NCI-H748 treated with DMSO at 0.1 percent for 48 hours (cell line): ENCODE data around the gene TMEM62.
"Not testable (repeated sequence)": the region's sequence is repeated elsewhere in the genome, so short reads cannot be mapped to it uniquely, and the experiment has no call there.

ENCODE experiments used
- DNase-seq: peaks from one replicate; lab custom pipeline; 2025; lab: John Stamatoyannopoulos, UW

Gene TMEM62

DNA sequence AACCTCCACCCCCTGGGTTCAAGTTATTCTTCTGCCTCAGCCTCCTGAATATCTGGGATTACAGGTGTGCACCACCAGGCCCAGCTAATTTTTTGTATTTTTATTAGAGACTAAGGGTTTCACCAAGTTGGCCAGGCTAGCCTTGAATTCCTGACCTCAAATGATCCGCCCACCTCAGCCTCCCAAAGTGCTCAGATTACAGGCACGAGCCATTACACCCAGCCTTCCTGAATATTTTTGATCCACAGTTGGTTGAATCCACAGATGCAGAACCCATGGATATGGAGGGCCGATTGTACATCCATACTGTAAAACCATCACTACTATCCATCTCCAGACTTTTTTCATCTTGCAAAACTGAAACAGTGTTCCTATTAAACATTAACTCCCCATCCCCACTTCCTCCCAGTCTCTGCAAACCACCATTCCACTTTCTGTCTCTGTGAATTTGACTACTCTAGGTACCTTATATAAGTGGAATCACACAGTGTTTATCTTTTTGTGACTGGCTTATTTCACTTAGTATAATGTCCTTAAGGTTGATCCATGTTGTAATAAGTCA lies 8.2 kb upstream of the TMEM62 start:
- no peak for DNase-seq

- no peak for DNase-seq
Observed at GRCh38 chr15:43126356-43126755, 7.0 kb upstream of the TMEM62 start.

GRCh38 chr15:43127752-43128151 lies 5.6 kb upstream of the TMEM62 start:
- DNase-seq = peak; percentile 89

GRCh38 chr15:43128174-43128979 lies 5.0 kb upstream of the TMEM62 start:
- DNase-seq = not testable (repeated sequence)

GRCh38 chr15:43128980-43129335 lies 4.4 kb upstream of the TMEM62 start:
- DNase-seq = no peak

GRCh38 chr15:43132830-43133429 lies 456 bp upstream of the TMEM62 start:
- DNase-seq = no peak

DNA sequence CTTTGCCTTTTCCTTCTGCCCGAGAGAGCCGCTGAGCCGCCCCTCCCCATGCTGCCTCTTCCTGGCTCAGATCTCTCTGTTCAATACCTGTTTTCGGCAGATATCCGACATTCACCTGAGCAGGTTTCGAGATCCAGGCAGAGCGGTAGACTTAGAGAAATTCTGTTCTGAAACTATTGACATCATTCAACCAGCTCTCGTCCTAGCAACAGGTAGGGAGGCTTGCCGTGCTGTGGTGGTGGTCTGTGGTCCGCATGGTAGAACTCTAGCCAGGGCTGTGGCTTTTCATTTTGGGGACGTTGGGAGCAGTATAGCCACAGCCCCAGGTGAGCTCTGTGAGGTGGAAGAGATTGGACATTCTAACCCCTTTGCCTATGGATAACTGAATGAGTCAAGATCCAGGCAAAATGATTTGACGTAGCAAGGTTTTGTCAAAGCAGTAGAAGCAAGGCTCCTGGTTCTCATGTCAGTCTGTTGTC lies 810 bp downstream of the TMEM62 start:
- DNase-seq = no peak

- no peak for DNase-seq
Observed at GRCh38 chr15:43135351-43135750, 2.0 kb downstream of the TMEM62 start.

- no peak for DNase-seq
Observed at GRCh38 chr15:43143203-43143941, 10.0 kb downstream of the TMEM62 start.

GRCh38 chr15:43144512-43144911 lies 11.1 kb downstream of the TMEM62 start:
- DNase-seq = no peak

DNA sequence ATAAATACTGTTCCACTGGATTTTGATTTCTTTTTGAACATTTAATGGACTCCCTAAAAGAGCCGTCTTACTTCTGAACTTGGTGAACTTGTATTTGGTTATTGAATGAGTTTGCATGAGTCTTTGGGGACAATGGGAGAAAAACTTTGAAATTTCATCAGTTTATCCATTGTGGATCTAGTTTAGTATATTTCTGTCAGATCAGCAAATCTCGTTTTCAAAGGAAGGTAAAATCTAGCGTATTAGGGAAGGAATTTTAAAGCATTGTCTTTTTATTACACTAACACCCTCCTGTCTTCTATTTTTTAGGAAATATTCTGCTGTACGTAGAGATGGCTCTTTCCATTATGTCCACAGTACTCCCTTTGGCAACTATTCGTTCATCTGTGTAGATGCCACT lies 12.8 kb downstream of the TMEM62 start:
- no peak for DNase-seq

DNA sequence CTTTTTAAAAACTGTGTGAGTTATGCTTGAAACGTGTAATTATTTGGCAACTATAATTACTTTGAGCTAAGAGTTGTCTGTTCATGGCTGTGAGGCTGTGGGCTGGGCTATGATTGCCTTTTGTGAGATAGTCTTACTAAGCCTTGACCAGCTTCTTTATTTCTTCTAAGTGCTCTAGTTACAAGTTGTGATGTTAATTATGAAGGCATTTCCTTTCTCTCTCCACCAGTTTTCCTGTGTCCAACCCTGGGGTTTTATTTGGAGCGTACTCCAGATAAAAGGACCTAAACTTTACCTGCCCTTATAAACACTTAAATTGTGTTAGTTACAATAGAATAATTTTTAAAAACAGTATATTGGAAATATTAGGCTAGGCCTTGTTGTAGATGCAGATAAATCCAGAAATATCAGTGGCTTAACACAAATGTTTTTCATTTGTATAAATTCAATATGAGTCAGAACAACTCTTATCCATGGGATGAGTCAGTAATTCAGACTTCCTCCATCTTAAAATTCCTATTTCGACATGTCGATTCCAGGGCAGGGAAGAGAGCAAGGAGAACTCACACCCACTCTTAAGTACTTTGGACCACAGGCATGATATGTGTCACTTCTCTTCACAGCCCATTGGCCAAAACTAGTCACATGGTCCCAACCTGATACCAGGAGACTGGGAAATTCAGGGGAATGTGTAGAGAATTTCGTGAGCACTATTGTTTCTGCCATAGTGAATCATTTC lies 17.0 kb downstream of the TMEM62 start:
- no peak for DNase-seq

DNA sequence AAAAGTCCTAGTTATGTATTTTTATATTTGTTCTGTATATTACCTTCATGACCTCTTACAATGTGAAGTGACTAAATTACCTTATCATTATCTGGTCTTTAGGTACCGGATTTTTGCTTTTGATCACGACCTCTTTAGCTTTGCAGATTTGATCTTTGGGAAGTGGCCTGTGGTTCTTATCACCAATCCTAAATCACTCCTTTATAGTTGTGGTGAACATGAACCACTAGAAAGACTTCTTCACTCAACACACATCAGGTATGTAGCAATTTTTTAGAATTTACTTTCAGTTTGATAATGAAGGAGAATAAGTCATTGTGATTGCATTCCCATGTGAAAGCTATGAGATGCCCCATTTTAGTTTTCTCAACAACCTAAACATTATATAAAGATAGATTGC lies 18.3 kb downstream of the TMEM62 start:
- DNase-seq = no peak

DNA sequence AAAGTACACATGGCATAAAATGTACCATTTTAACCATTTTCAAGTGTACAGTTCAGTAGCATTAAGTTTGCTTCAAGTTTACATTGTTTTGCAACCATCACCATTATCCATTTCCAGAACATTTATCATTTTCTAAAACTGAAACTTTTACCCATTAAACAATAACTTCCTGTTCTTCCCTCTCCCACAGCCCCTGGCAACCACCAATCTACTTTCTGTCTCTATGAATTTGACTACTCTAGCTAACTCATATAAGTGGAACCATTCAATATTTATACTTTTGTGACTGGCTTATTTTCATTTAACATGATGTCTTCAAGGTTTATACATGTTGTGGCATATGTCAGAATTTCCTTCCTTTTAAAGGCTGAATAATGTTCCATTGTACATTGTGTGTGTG lies 19.9 kb downstream of the TMEM62 start:
- DNase-seq = no peak

DNA sequence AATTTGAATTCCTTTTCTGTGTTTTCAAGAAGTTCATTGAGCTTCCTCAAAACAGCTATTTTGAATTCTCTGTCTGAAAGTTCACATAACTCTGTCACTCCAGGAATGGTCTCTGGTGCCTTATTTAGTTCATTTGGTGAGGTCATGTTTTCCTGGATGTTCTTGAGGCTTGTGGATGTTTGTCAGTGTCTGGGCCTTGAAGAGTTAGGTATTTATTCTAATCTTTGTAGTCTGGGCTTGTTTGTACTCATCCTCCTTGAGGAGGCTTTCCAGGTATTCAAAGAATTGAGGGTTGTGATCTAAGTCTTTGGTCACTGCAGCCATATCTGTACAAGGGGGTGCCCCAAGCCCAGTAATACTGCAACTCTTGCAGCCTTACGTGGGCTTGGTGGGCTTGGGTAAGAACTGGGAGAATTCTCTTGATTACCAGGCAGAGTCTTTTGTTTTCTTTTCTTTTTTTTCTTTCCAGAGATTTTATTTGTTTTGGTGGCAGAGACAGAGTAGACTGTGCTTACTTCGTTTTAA lies 32.5 kb downstream of the TMEM62 start:
- no peak for DNase-seq

DNA sequence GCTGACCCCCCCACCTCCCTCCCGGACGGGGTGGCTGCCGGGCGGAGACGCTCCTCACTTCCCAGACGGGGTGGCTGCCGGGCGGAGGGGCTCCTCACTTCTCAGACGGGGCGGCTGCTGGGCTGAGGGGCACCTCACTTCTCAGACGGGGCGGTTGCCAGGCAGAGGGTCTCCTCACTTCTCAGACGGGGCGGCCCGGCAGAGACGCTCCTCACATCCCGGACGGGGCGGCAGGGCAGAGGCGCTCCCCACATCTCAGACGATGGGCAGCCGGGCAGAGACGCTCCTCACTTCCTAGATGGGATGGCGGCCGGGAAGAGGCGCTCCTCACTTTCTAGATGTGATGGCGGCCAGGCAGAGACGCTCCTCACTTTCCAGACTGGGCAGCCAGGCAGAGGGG lies 33.9 kb downstream of the TMEM62 start:
- DNase-seq = not testable (repeated sequence)

DNA sequence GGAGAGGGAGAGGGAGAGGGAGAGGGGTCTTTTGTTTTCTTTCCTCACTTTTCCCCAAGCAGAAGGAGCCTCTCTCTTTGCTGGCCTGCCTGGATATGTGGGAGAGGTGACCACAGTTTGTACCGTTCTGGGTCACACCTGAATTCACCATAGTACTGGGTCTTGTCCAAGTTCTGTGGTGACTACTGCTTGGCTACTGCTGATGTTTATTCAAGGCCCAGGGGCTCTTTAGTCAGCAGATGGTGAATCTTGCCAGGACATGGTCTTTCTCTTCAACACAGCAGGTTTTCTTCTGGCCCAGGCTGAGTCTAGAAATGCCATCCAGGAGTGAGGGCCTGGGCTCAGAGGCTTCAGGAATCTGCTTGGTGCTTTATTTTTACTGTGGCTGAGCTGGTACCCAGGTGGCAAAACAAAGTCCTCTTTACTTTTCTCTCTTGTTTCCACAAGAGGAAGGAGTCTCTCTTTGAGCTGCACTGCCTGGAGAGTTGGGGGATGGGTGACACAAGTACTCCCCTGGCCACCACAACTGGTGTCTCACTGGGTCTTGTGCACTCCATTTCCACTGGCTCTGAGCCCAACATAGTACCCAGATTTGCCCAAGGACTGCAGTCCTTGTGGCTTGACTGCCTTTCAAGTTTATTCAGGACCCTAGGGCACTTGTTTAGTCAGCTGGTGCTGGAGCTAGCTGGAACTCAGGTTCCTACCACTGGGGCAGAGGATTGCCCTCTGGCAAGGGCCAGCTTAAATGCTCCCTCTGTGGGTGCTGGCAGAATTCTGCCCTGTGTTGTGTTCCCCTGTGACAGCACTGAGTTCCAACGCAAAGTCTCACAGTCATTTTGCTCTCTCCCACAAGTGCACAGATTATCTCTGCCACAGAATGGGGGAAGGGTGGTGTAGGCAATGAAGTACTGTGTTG lies 35.1 kb downstream of the TMEM62 start:
- DNase-seq = no peak

DNA sequence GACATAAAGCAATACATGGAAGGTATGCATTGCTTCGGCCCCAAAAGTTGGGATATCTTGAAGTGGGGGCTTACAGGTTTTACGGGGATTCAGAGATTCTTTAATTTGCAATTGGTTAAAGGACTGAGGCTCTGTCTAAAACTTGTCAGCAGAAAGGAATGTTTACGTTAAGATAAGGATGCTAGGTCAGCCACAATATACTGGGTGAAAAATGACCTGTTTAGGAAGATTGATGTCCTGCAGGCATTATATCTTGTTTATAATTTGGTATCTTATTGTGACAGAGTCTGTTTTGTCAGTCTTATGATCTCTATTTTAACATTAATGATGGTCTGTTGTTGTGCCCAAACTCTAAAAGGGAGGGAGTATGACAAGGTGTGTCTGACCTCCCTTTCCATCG lies 36.5 kb downstream of the TMEM62 start:
- no peak for DNase-seq

DNA sequence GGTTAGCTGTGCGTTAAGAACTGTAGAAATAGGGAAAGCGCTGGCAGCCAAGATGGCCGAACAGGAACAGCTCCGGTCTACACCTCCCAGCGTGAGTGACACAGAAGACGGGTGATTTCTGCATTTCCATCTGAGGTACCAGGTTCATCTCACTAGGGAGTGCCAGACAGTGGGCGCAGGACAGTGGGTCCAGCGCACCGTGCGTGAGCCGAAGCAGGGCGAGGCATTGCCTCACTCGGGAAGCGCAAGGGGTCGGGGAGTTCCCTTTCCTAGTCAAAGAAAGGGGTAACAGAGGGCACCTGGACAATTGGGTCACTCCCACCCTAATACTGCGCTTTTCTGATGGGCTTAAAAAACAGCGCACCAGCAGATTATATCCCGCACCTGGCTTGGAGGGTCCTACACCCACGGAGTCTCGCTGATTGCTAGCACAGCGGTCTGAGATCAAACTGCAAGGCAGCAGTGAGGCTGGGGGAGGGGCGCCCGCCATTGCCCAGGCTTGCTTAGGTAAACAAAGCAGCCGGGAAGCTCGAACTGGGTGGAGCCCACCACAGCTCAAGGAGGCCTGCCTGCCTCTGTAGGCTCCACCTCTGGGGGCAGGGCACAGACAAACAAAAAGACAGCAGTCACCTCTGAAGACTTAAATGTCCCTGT lies 42.4 kb downstream of the TMEM62 start:
- not testable (repeated sequence) for DNase-seq

- not testable (repeated sequence) for DNase-seq
Observed at GRCh38 chr15:43177147-43177546, 43.8 kb downstream of the TMEM62 start.
